HL-60 (cell line): Measurements from ENCODE around the gene ITFG1.

Experiments
- DNase-seq, 2 experiments: peaks; one replicate each; pipeline ENCODE4 v3.0.0-alpha.2; 2010 to 2020; ENCODE audit warnings: low read depth in 1 of 2, low spot score in 1 of 2
- H3K27ac ChIP-seq: fragments of 250-450 bp; sonication (Bioruptor Pico); replicated peaks from 2 replicates; pipeline ENCODE4 v1.5.1; 2020; ENCODE audit warnings: mild to moderate bottlenecking, moderate library complexity
- H3K27me3 ChIP-seq: fragments of 250-450 bp; sonication (Bioruptor Pico); 2 replicates; pipeline ENCODE4 v1.5.1; 2021; ENCODE audit warnings: mild to moderate bottlenecking, moderate library complexity; ENCODE audit not compliant: insufficient read depth, poor library complexity, severe bottlenecking
- H3K4me3 ChIP-seq: replicated peaks from 2 replicates; pipeline ENCODE4 v1.5.1; 2011; ENCODE audit warnings: mild to moderate bottlenecking, control low read depth, low read length; ENCODE audit not compliant: insufficient read depth
- GABPA ChIP-seq: IDR thresholded peaks from 2 replicates; pipeline ENCODE4 v1.6.1; 2012; ENCODE audit warnings: low read depth
- POLR2AphosphoS5 ChIP-seq: IDR thresholded peaks from 2 replicates; pipeline ENCODE4 v1.6.1; 2012; ENCODE audit warnings: low read depth
- SPI1 ChIP-seq: IDR thresholded peaks from 2 replicates; pipeline ENCODE4 v1.6.1; 2012; ENCODE audit warnings: low read depth, mild to moderate bottlenecking, borderline replicate concordance
- TF ChIP-seq, protein P1 (sequence below): IDR thresholded peaks from 2 replicates; pipeline ENCODE4 v1.6.1; 2012; ENCODE audit warnings: low read depth; ENCODE audit not compliant: insufficient replicate concordance
- TF ChIP-seq, protein P2 (sequence below): IDR thresholded peaks from one replicate; pipeline ENCODE4 v1.5.1; 2011; ENCODE audit warnings: low read length, control low read depth, inconsistent platforms; ENCODE audit not compliant: insufficient read depth

Gene ITFG1

DNA sequence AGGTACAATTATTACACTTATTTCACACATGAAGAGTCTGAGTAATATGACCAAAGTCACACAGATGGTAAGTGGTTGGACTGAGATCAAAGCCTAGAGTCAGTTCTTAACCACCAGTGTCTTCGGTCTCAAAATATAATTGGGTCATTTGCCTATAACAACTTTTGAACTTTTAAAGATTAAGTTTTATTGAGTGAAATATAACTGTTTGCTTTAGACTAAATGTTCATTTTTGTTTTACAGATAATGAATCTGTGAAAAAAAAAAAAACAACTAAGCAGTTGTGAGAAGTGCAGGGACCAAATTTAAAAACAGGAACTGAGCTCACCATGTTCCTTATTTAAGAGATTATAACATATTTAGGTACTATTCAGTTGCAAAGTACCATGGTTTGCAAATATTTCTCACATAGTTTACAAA, 150.1 kb downstream of the ITFG1 start:
- TF ChIP-seq, protein P1, sequence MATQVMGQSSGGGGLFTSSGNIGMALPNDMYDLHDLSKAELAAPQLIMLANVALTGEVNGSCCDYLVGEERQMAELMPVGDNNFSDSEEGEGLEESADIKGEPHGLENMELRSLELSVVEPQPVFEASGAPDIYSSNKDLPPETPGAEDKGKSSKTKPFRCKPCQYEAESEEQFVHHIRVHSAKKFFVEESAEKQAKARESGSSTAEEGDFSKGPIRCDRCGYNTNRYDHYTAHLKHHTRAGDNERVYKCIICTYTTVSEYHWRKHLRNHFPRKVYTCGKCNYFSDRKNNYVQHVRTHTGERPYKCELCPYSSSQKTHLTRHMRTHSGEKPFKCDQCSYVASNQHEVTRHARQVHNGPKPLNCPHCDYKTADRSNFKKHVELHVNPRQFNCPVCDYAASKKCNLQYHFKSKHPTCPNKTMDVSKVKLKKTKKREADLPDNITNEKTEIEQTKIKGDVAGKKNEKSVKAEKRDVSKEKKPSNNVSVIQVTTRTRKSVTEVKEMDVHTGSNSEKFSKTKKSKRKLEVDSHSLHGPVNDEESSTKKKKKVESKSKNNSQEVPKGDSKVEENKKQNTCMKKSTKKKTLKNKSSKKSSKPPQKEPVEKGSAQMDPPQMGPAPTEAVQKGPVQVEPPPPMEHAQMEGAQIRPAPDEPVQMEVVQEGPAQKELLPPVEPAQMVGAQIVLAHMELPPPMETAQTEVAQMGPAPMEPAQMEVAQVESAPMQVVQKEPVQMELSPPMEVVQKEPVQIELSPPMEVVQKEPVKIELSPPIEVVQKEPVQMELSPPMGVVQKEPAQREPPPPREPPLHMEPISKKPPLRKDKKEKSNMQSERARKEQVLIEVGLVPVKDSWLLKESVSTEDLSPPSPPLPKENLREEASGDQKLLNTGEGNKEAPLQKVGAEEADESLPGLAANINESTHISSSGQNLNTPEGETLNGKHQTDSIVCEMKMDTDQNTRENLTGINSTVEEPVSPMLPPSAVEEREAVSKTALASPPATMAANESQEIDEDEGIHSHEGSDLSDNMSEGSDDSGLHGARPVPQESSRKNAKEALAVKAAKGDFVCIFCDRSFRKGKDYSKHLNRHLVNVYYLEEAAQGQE = no peak
- TF ChIP-seq, protein P2, sequence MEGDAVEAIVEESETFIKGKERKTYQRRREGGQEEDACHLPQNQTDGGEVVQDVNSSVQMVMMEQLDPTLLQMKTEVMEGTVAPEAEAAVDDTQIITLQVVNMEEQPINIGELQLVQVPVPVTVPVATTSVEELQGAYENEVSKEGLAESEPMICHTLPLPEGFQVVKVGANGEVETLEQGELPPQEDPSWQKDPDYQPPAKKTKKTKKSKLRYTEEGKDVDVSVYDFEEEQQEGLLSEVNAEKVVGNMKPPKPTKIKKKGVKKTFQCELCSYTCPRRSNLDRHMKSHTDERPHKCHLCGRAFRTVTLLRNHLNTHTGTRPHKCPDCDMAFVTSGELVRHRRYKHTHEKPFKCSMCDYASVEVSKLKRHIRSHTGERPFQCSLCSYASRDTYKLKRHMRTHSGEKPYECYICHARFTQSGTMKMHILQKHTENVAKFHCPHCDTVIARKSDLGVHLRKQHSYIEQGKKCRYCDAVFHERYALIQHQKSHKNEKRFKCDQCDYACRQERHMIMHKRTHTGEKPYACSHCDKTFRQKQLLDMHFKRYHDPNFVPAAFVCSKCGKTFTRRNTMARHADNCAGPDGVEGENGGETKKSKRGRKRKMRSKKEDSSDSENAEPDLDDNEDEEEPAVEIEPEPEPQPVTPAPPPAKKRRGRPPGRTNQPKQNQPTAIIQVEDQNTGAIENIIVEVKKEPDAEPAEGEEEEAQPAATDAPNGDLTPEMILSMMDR = no peak
- TF ChIP-seq SPI1 (peak; percentile 90), GABPA (no peak), POLR2AphosphoS5 (no peak)
- no peak overlapping the region for H3K4me3 ChIP-seq

DNA sequence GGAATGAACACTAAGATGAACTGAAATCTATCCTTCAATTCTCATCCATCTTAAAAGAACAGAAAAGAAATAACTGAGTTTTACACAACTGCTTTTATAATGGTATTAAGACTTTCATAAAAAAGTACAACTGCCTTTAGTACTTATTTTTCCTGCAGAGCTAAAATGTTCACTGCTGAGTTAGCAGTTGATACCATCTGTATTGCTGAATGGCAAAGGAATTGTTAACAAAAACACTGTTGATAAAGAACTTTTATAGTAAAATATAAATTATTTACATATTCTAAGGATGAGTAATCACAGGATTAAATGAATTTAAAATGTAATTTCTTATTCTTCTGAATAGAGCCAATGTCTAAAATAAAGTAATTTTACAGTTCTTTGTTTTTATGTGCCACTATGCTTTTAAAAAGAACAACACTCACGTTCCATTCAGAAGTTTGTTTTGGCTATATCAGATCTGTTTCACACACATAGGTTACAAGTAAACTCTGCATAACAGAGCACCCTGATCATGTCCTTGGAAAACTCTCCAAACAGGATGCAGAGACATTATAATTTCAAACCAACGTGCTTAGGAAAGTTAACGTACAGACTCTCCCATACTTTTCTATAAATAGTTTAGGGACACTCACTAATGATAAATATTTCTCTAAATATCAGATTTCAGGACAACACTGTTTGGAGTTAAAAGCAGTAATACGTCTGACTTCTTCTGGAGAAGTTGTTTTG, 151.1 kb downstream of the ITFG1 start:
- H3K4me3 ChIP-seq = no peak overlapping the region
- no peak for TF ChIP-seq SPI1
- no peak for TF ChIP-seq GABPA
- TF ChIP-seq, protein P1 = no peak
- no peak for TF ChIP-seq POLR2AphosphoS5
- TF ChIP-seq, protein P2 = no peak
- no peaks in the 10 kb centered on the region for H3K27me3 ChIP-seq
- DNase-seq = no peak
- H3K27ac ChIP-seq = no peak overlapping the region

More for the DNA sequence above, 150.1 kb downstream of the ITFG1 start:
- Histone ChIP-seq H3K27ac (no peak overlapping the region), H3K27me3 (no peaks in the 10 kb centered on the region)
- DNase-seq = no peak

DNA sequence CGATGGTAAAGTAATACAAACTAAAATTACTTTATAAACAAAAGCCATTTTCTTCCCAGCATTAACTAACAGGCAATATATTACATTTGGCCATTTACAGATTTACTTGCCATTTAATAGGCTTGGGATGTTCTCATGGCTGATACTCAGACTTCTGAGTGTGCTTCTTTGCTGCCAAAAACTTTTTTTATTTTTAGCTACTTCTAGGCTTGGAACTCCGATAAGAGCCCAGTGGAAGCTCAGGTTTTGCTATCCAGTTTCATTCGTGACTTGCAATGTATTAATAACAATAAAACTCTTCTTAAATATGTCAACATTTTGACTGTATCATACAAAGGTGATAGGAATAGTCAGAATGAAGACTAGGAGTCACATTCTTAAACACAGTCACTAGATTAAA, 152.3 kb downstream of the ITFG1 start:
- Histone ChIP-seq H3K27me3 (no peaks in the 10 kb centered on the region), H3K27ac (no peak overlapping the region), H3K4me3 (no peak overlapping the region)
- DNase-seq = no peak
- TF ChIP-seq SPI1 = no peak
- TF ChIP-seq GABPA = no peak
- TF ChIP-seq, protein P2 = no peak
- no peak for TF ChIP-seq POLR2AphosphoS5
- TF ChIP-seq, protein P1 = no peak
